GM20431 (cell line): ENCODE measurements around the gene NAT14.

ENCODE experiments used
- in situ Hi-C: fragments of 300-500 bp; cut with MseI, MboI; formaldehyde crosslinking; loops from one replicate; pipeline ENCODE4 v1.15.0; 2020; ENCODE audit warnings: low sequenced_read_pairs; ENCODE audit not compliant: unreplicated experiment

Gene NAT14

DNA sequence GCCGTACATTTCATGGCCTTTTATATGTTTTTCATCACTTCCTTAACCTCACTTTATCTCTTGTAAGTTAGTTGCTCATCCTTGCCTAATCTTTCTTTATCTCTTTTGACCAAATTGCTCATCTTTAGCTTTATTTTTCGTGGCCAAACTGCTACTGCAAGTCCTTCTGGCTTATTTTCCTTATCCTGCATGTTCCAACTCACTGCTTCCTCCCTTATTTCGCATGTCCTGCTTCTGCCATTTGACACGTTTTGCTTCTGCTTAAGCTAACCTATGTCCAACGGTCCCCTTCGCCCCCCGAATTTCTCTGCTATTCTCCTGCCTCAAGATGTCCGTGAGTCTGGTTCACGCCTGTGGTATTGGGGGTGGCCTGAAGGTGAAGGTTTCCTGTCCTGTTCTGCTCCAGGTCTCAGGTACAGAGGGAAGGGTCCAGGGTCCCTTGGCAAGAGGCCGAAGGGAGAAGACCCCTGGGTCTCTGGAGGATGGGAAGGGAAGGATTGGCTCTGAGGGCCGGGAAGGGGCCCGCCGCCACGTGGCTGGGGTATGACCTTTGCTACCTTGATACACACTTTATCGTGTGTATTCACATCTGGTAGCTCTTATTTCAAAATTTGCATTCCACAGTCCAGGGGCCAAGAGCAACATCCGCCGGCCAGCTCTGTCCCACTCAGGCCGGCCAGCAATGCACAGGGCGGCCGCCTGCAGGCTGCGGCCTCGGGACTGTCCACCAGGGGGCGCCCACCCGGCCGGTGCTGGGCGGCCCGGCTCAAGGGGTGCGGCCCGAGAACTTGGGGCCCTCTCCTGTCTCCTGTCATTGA lies 17.5 kb upstream of the NAT14 start:
- in situ Hi-C loops: no loop called here

DNA sequence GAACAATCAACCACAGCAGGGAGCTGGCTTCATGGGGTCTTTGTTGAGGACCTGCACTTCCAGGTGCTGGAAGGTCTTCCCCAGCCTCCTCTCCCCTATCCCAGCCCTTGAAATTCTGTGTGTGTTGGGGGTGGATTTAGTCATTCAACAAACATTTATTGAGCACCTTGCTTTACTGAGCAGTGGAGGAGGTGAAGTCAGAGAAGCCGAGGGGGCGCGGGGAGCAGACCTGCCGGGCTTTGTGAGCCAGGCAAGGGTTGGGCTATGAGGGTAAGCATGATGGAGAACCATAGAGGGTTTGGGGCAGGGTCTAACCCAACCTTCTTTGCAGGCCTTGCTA lies 17.0 kb upstream of the NAT14 start:
- in situ Hi-C loops: no loop called here

DNA sequence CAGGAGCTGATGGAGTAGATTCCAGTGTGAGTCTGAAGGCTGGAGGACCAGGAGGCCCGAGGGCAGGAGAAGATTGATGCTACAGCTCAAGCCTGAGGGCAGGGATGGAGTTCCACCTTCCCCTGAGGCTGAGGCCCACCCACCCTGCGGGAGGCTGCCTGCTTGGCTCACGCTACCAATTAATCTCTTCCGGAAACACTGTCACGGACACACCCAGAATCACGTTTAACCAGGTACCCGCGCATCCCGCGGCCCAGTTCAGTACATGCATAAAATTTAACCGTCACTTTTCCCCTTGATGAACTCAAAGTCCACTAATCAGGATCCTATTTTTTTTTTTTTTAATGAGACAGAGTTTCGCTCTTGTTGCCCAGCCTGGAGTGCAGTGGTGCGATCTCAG lies 13.7 kb upstream of the NAT14 start:
- in situ Hi-C loops: no loop called here

DNA sequence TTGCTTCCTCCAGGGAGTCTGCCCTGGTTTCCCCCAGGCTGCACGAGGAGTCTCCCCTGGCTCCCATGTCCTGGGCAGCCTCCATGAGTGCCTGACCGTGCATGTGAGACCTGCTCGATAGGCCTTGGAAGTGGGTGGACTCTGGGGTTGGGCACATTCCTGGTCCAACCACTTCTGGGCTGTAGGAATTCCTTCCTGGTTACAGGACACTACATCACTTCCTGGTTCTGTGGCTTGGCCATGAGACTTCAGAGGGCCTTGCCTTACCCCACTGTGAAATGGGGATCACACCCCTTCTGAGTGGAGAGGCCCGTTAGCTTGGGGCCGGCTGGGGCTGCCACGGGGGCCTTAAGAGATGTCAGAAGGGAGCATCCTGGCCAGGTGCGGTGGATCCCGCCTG lies 12.5 kb upstream of the NAT14 start:
- in situ Hi-C loops: no loop called here

DNA sequence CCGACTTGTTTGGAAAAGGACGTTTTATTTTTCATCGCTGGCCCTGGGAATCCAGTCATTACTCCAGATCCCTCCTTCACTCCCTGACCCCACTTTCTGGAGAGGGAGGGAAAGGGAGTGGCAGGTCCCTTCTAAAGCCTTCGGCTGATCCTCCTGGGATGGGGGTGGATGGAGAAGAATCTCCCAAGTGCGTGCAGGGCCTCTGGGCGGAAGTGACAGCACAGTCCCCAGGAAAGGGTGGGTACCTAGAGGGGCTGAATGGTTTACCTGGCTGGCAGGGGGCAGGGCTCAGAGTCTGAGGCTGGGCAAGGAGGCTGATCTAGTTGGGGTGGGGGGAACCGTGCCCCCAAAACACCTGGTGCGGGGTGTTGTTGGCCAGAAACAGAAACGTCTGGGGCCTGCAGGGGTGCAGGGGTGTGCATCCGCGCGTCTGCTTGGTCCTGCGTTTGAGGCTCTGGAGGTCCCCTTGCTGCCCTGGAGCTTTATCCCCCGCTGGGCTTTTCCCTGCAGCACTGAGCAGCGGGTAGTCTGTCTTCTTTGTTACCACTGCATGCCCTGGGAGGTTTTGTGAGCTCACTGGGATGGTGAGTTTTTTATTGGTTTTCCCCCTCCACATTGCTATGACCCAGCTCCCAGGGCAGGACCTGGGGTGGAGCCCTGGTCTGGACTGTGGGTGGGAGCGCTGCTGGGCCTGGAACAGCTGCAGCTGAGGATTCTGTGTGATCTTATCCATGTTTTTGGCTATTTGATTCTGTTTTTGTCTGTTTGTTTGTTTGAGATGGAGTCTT lies 11.6 kb upstream of the NAT14 start:
- in situ Hi-C loops: no loop called here

DNA sequence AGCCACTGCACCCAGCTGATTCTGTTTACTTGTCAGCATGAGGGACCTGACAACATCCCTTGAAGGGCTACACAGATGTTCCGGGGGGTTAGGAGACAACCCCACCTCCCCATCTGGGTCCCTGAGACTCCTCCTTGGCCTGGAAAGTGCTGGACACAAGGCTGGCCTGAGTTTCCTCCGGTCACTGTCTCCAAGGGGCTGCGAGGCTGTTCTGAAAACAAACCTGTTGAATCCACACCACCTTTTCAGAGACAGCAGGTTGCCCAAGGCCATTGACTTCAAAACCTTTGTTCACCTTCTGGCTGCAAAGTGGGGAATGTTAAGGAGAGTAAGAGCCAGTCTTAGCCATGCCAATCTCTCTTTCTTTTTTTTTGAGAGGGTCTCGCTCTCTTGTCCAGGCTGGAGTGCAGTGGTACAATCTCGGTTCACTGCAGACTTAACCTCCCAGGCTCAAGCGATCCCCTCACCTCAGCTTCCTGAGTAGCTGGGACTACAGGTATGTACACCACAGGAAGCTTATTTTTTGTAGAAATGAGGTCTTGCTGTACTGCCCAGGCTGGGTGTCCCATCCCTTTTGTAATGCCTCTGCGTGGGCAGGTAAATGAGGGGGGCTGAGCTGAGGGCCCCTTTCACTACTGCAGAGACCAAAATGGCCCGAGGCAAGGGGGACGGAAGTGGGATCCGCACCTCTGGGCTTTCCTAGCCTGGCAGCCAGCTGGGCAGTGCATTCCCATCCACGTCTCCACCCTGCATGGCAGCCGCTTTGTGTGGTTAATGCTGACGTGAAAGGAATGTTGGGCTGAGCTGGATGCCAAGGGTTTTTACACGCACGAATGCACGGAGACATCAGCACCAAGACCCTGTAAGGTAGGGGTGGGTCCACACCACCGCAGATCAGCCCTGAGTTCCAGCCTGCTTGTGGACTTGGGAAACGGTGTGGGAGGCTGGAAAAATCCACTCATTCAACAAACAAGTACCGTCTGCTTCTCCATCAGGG lies 10.4 kb upstream of the NAT14 start:
- in situ Hi-C loops: no loop called here

DNA sequence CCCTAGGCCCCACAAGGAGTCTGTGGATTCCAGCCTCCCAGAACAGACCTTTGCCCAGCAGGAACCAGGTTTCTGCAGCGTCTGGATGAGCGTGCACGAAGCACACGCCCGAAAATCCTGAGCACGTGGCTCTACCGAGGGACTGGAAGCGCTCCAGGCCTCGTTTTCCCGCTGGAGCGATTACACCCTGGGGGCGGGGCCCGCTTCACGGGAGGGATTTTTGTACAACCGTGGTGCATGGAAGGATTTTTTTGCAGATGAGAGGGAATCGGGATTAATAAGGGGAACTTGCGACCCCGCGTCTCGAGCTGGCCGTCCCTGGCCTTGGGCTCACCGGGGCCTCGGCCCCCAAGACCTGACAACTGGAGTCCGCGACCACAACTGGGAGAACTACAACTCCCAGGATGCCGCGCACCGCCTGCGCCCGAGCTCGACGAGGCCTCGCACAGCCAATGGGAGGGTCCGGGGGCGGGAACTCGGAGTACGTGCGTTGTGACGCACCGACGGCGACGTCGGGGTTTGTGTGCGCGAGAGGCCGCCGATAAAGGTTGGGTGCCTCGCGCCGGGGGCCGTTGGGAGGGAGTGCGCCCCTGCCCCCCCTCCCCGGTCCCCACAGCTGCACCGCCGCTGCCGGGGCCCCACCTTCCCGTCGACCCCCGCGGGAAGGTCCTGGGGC lies 8.8 kb upstream of the NAT14 start, which contains the start of gene ZNF628:
TSS of gene ZNF628 (plus strand) at position 518 of the 676 bp plus-strand sequence. CDS start 3,294 bp downstream, outside the sequence.
- in situ Hi-C loops: no loop called here

DNA sequence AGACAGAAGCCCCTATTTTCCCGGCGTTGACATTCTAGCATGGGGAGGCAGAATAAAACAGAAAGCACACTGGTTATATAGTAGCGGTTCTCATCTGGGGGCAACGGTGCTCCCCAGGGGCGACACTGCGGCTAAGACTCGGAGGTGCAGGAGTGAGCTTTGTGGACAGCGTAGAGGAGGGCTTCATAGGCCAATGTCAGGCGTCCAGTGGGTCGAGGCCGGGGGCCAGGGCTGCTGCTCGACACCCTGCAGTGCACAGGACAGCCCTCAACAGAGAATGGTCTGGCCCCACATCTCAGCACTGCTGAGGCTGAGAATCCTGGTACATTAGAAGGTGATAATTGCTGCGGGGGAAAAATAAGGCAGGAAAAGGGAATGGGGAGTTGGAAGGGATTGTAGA lies 7.1 kb upstream of the NAT14 start:
- in situ Hi-C loops: no loop called here

DNA sequence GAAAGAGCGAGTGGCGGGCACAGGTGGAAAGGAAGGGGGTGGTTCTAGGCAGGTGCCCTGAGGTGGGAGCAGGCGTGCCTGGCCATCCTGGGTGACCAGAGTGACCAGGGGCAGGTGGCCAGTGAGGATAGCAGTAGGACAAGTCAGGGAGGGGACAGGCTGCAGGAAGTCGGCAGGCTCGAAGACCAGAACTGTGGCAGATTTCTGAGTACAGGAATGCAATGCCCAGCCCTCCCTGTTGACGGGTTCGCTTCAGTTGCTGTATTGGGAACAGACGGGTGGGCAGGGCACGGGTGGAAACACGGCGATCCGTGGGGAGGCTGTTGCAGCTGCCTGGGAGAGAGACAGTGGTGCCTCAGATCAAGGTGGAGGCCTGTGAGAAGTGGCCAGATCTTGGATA lies 6.6 kb upstream of the NAT14 start:
- in situ Hi-C loops: no loop called here

DNA sequence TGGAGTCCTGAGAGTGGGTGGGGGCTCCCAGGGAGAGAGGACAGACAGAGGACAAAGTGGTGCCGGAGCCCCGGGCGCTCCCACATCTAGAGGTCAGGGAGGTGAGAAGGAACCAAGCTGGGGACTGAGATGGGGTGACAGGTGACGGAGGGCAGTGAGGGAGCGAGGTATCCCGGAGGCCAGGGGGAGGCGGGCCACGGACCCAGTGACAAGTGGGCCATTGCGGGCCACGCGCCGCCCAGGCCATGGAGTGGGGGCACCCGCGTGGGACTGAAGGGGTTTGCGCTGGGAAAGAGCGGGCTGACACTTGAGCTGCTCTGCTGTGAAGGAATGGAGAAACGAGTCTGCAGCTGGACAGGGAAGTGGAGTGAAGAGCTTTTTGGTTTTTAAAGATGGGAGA lies 5.9 kb upstream of the NAT14 start:
- in situ Hi-C loops: no loop called here

DNA sequence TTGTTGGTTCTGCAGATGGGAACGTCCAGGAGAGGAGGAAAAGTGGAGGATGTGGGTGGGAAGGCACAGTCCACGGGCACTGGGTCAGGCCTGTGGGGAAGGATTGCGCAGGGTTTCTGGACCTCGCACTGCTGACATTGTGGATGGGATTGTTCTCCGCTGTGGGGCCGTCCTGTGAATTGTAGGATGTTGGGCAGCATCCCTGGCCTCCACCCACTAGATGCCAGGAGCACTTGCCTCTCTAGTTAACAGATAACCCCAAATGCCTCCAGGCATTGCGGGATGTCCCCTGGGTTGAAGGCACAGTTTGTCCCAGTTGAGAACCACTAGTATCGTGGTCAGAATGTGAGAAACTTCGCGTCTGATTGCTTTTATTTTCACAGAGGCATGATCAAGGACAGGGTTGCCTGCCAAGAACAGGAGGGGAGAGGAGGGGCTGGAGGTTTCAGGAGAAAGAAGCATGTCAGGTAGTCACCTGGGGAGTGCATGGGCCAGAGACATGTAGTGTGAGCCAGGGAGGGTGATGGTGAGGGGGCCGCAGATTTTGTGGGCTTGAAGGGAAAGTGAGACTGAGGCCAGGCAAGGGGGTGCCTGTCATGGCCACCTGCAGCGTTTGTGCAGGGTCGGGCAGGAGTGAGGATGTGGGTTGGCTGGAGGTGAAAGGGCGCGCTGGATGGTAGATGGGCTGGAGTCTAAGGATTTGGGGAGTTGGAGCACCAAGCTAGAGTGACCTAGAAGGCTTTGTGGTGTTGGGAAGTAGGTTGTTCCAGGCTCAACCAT lies 5.3 kb upstream of the NAT14 start:
- in situ Hi-C loops: no loop called here

DNA sequence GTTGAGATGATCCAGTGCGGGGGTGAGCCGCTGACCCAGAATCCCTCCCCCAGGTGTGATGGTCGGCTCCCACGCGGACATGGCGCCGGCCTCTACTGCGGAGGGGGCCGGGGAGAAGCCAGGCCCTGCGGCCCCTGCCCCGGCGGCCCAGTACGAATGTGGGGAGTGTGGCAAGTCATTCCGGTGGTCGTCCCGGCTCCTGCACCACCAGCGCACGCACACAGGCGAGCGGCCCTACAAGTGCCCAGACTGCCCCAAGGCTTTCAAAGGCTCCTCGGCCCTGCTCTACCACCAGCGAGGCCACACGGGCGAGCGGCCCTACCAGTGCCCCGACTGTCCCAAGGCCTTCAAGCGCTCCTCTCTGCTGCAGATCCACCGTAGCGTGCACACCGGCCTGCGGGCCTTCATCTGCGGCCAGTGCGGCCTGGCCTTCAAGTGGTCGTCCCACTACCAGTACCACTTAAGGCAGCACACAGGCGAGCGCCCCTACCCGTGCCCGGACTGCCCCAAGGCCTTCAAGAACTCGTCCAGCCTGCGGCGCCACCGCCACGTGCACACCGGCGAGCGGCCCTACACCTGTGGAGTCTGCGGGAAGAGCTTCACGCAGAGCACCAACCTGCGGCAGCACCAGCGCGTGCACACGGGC lies 3.7 kb upstream of the NAT14 start:
- in situ Hi-C loops: no loop called here

DNA sequence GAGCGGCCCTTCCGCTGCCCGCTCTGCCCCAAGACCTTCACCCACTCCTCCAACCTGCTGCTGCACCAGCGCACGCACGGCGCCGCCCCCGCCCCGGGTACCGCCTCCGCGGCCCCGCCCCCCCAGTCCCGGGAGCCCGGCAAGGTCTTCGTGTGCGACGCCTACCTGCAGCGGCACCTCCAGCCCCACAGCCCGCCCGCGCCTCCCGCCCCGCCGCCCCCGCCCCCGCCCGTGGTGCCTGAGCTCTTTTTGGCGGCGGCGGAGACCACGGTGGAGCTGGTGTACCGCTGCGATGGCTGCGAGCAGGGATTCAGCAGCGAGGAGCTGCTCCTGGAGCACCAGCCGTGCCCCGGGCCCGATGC lies 3.2 kb upstream of the NAT14 start:
- in situ Hi-C loops: no loop called here

DNA sequence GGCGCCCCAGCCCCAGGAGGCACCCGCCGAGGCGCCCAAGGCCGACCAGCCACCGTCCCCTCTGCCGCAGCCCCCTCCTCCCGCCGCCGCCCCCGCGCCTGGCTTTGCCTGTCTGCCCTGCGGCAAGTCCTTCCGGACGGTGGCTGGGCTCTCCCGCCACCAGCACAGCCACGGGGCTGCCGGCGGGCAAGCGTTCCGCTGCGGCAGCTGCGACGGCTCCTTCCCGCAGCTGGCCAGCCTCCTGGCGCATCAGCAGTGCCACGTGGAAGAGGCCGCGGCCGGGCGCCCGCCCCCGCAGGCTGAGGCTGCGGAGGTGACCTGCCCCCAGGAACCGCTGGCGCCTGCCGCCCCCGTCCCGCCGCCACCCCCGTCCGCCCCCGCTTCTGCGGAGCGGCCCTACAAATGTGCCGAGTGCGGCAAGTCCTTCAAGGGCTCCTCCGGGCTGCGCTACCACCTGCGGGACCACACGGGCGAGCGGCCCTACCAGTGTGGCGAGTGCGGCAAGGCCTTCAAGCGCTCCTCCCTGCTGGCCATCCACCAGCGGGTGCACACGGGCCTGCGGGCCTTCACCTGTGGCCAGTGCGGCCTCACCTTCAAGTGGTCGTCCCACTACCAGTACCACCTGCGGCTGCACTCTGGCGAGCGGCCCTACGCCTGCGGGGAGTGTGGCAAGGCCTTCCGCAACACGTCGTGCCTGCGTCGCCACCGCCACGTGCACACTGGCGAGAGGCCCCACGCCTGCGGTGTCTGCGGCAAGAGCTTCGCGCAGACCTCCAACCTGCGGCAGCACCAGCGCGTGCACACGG lies 2.6 kb upstream of the NAT14 start:
- in situ Hi-C loops: no loop called here

DNA sequence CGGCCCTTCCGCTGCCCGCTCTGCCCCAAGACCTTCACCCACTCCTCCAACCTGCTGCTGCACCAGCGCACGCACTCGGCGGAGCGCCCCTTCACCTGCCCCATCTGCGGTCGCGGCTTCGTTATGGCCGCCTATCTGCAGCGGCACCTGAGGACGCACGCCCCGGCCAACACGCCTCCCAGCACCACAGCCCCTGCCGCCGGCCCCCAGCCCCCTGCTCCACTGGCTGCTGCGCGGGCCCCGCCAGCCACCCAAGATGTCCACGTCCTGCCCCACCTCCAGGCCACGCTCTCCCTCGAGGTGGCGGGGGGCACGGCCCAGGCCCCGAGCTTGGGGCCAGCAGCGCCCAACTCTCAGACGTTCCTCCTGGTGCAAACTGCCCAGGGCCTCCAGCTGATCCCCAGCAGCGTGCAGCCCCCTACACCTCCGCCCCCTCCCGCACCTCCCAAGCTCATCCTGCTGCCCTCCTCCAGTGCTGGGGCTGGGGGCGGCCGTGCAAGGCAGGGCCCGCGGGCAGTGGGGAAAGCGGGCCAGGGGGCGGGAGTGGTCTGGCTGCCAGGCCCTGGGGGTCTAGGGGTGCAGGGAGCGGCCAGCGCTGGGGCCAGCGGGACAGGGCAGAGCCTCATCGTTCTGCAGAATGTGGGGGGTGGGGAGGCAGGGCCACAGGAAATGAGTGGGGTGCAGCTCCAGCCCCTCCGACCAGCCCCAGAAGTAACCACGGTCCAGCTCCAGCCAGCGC lies 1.9 kb upstream of the NAT14 start:
- in situ Hi-C loops: no loop called here

DNA sequence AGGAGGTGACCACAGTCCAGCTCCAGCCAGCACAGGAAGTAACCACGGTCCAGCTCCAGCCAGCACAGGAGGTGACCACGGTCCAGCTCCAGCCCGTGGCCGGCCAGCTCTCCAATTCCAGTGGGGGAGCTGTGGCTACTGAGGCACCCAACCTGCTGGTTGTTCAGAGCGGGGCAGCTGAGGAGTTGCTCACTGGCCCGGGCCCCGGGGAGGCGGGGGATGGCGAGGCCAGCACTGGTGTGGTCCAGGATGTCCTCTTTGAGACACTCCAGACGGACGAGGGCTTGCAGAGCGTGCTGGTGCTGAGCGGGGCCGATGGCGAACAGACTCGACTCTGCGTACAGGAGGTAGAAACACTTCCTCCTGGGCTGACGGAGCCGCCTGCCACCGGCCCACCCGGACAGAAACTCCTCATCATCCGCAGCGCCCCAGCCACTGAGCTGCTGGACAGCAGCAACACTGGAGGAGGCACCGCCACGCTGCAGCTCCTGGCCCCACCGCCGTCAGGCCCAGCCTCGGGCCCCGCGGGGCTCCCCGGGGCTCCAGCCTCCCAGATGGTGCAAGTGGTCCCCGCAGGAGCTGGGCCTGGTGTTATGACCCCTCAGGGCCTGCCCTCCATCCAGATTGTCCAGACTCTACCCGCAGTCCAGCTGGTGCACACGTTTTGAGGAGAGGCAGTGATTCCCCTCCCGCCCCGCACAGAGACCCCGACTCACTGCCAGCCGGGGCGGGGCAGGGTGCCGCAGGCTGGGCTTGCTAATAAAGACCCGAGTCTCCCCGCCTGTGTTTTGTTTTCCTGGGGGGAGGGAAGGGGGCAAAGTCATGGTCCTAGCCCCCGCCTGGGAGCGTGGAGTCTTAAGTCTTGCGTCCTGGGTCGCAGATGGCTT lies 1.0 kb upstream of the NAT14 start:
- in situ Hi-C loops: no loop called here
